GM10266 (cell line): ENCODE results near the gene NOP56.

Experiments
- DNase-seq: peaks from one replicate; pipeline ENCODE4 v3.0.0; 2012; ENCODE audit errors: extremely low spot score
- TF ChIP-seq, protein P1 (sequence below): IDR thresholded peaks from 2 replicates; pipeline ENCODE4 v1.5.1; 2012; ENCODE audit warnings: mild to moderate bottlenecking, low read depth; ENCODE audit not compliant: control insufficient read depth, insufficient read depth; ENCODE audit errors: missing control alignments

Gene NOP56

DNA sequence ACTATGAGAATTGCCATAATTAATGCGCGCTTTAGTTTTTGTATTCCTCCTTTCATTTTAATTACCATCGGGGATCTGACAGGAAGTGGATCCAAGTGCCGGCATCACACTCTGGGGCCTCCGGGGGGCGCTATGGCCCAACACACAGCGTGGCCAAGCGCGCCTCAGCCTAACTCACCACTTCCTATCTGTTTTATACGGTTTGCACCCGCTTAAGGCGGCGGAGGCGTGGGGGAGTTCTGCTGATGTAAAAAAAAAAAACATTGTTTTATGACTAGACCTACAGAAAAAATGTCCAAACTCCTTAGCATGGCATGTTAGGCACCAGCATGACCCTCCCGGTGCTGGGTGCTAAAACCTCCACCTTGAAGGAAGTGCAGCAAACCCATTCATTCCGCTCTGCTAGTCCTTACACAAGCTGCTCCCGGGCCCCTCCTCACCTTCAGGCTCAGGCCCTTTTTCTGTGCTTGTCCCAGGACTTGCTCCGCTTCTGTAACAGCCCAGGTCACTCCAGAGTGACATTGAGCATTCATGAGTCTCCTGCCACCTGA, 35.7 kb downstream of the NOP56 start:
- TF ChIP-seq, protein P1, sequence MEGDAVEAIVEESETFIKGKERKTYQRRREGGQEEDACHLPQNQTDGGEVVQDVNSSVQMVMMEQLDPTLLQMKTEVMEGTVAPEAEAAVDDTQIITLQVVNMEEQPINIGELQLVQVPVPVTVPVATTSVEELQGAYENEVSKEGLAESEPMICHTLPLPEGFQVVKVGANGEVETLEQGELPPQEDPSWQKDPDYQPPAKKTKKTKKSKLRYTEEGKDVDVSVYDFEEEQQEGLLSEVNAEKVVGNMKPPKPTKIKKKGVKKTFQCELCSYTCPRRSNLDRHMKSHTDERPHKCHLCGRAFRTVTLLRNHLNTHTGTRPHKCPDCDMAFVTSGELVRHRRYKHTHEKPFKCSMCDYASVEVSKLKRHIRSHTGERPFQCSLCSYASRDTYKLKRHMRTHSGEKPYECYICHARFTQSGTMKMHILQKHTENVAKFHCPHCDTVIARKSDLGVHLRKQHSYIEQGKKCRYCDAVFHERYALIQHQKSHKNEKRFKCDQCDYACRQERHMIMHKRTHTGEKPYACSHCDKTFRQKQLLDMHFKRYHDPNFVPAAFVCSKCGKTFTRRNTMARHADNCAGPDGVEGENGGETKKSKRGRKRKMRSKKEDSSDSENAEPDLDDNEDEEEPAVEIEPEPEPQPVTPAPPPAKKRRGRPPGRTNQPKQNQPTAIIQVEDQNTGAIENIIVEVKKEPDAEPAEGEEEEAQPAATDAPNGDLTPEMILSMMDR = peak; percentile 61
- DNase-seq = peak; percentile 83

DNA sequence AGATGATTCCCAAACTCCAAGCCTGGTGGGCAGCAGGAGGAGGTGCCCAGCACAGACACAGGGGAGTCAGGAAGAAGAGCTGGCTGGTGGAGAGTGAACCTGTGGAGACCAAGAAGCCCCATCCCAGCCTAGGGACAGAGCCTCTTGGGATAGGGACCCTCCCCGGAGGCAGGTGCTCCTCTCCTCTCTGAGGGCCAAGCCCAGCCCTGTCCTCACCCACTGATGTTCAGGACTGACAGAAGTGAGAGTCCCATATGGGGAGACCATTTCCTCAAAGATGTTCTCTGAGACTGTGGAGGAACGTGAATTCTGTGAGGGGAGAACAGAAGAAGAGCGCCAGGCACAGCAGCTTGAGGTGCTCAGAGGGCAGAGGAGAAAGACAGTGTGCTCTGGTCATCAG, 37.8 kb downstream of the NOP56 start:
- no peak for DNase-seq
- TF ChIP-seq, protein P1 = no peak

DNA sequence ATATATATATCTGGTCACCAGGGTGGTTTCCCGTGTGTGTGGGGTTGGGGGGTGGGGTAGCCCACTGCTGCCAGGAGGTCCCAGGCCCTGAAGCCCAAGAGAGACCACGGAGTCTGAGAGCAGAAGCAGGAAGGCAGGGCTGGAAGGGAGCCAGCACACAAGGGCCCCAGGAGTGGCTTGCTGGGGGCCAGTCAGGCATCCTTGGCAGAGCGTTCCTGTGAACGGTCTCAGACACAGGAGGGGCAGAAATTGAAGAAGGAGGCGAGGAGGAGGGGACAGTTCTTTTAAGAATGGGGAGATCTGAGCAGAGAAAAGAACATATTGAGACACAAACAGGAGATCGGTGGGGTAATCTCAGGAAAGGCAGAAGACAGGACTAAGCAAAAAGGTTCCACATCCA, 38.3 kb downstream of the NOP56 start:
- DNase-seq = no peak
- TF ChIP-seq, protein P1 = no peak

DNA sequence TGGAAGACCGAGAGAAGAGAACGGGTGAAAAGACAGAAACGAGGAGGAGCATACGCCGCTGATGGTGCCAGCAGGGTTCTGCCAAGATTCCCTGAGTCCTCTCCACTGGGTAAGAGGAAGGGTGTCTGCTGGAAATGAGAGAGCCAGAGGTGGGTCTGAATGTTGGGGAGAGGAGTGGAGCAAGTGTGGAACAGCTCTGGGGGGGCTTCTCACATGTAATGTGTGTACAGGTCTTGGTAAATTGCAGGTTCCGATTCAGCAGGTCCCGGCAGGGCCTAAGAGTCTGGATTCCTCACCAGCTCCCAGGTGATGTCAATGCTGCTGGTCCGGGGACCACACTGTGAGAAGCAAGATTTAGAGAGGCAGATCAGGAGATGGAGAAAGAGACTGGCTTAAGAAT, 38.7 kb downstream of the NOP56 start:
- no peak for DNase-seq
- TF ChIP-seq, protein P1 = no peak

DNA sequence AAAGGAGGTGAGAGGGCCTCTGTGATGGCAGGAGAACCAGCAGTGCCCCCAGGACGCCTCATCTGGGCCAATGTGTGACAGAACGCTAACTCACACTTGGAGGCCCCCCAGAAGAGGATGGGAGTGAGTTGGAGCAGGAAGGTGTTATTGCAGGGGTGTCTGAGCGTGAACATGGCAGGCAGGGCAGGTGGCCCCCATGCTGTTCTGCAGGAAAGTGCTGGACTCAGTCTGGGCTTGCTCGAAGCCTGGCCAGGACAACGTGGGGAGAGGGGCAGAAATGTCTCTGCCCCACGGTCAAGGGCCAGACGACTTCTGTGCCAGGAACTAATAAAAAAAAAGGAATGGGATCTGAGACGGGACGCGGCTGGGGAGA, 39.2 kb downstream of the NOP56 start:
- TF ChIP-seq, protein P1 = no peak

DNA sequence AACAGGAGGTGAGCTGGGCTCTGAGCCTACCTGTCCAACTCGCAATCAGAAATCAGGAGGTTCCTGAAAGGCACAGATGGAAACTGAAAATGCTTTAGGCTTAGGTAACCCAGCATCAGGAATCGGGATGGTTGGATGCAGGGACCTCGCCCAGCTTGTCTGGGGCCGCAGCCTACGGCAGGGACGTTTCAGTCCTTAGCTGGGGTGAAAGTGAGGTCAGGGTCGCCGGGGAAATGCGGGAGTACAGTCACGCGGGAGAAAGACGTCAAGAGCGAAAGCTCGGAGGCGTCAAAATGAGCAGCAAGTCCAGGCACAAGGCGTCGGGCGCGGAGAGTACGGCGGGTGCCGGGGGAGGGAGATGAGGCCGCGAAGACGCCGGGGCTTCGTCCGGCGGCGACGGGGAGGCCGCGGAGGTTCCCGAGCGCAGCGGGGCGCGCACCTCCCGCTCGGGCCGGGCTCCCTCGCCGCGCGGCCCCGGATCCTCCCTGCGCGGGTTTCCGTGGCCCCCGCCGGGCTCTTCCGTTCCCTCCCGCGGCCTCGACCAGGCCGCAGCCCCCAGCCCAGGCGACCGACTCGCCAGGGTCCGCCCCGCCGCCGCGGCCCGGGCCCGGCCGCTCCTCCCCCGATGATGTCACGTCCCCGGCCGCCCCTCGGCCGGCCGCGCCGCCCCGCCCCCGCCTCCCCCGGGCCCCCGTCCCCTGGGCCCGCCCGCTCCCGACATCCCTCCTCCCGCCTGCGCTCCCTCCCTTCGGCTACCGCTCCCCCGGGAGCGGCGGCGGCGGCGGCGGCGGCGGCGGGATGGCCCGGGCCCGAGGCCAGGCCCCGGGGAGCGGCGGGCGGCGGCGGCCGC, 39.8 kb downstream of the NOP56 start, which contains the start of gene EBF4:
EBF4 (plus strand) TSS at position 745 of the 850 bp plus-strand sequence. CDS start 866 bp downstream, outside the sequence.
- TF ChIP-seq, protein P1 = no peak
- DNase-seq = peak; percentile 86

More for the DNA sequence above, 39.2 kb downstream of the NOP56 start:
- DNase-seq = no peak

DNA sequence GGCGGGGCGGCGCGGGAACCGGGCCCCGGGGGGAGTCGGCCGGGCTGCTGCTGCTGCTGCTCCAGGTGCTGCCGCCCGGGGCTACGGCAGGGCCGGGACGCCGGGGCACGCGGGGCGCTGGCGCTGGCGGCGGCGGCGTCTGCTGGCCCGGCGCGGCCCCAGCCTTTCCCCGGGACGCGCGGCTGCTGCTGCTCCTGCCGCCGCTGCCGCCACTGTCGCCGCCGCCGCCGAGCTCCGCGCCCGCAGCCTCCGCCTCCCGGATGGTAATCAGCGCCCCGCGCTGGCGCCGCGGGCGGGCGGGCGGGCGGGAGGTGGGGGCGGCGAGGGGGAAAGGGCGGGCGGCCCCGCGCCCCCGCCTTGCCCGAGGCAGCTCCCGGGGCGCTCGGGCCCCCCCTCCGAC, 40.5 kb downstream of the NOP56 start:
- DNase-seq = no peak
- TF ChIP-seq, protein P1 = no peak
